ENCODE results near the gene TRMO. TPM values are rescaled to one million over a fixed set of nuclear protein-coding genes. Genes with fewer than 3 reads are reported as not detected.

The TRMO gene
- total and polyA plus RNA-seq, 2 experiments from 2014 or later, result 8.2 to 9.1 TPM

- peaks cover 8% of the 10 kb centered on the region for H3K27me3 ChIP-seq
- no peaks in the 10 kb centered on the region for H3K9me3 ChIP-seq (ENCODE audit: low read depth)
- DNase-seq (ENCODE audit: low read depth in 1 of 2, low spot score in 1 of 2), result no peak
Measured at GRCh38 chr9:97874624-97875023, 47.7 kb downstream of the TRMO start.

GRCh38 chr9:97873882-97874281 lies 48.4 kb downstream of the TRMO start:
- no peak for TF ChIP-seq CTCF (IDR thresholded peaks at IDR 0.05; ENCODE audit: low read depth, low read length)
- Histone ChIP-seq H3K27me3 (peaks cover 8% of the 10 kb centered on the region), H3K4me3 (no peak overlapping the region), H3K9me3 (ENCODE audit: low read depth) (no peaks in the 10 kb centered on the region), H3K36me3 (no peaks in the 10 kb centered on the region), H3K27ac (no peak overlapping the region), H3K4me1 (ENCODE audit: low read depth) (no peaks in the 10 kb centered on the region)
- DNase-seq (ENCODE audit: low read depth in 1 of 2, low spot score in 1 of 2), result no peak

More at GRCh38 chr9:97874624-97875023, 47.7 kb downstream of the TRMO start:
- TF ChIP-seq CTCF (IDR thresholded peaks at IDR 0.05; ENCODE audit: low read depth, low read length), result no peak
- Histone ChIP-seq H3K27ac (no peak overlapping the region), H3K36me3 (no peaks in the 10 kb centered on the region), H3K4me1 (ENCODE audit: low read depth) (no peaks in the 10 kb centered on the region), H3K4me3 (no peak overlapping the region)

GRCh38 chr9:97873425-97873824 lies 48.9 kb downstream of the TRMO start:
- Histone ChIP-seq H3K9me3 (ENCODE audit: low read depth) (no peaks in the 10 kb centered on the region), H3K4me3 (no peak overlapping the region), H3K27ac (no peak overlapping the region), H3K27me3 (peaks cover 8% of the 10 kb centered on the region), H3K36me3 (no peaks in the 10 kb centered on the region), H3K4me1 (ENCODE audit: low read depth) (no peaks in the 10 kb centered on the region)
- no peak for DNase-seq (ENCODE audit: low read depth in 1 of 2, low spot score in 1 of 2)
- no peak for TF ChIP-seq CTCF (IDR thresholded peaks at IDR 0.05; ENCODE audit: low read depth, low read length)

- H3K4me3 ChIP-seq, result no peak overlapping the region
- H3K27ac ChIP-seq, result no peak overlapping the region
- no peaks in the 10 kb centered on the region for H3K4me1 ChIP-seq (ENCODE audit: low read depth)
- no peak for DNase-seq (ENCODE audit: low read depth in 1 of 2, low spot score in 1 of 2)
- peaks cover 23% of the 10 kb centered on the region for H3K27me3 ChIP-seq
- no peaks in the 10 kb centered on the region for H3K9me3 ChIP-seq (ENCODE audit: low read depth)
- H3K36me3 ChIP-seq, result no peaks in the 10 kb centered on the region
- TF ChIP-seq CTCF (IDR thresholded peaks at IDR 0.05; ENCODE audit: low read depth, low read length), result no peak
Measured at GRCh38 chr9:97868859-97869258, 53.4 kb downstream of the TRMO start.

DNA sequence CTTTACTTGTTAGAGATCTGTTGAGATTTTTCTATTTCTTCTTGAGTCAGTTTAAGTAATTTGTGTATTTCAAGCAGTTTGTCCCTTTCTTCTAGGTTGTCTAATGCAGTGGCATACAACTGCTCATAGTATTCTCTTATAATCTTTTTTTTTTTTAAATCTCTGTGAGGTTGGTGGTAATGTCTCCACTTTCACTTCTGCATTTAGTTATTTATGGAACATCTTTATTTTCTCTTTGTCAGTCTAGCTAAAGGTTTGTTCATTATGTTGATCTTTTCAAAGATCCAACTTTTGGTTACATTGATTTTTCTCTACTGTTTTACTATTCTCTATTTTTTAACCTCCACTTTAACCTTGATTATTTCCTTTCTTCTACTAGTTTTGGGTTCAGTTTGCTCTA lies 55.5 kb downstream of the TRMO start:
- no peak for TF ChIP-seq CTCF (IDR thresholded peaks at IDR 0.05; ENCODE audit: low read depth, low read length)
- no peaks in the 10 kb centered on the region for H3K36me3 ChIP-seq
- no peak overlapping the region for H3K27ac ChIP-seq
- H3K4me1 ChIP-seq (ENCODE audit: low read depth), result no peaks in the 10 kb centered on the region
- H3K4me3 ChIP-seq, result no peak overlapping the region
- no peaks in the 10 kb centered on the region for H3K9me3 ChIP-seq (ENCODE audit: low read depth)
- no peak for DNase-seq (ENCODE audit: low read depth in 1 of 2, low spot score in 1 of 2)
- H3K27me3 ChIP-seq, result peaks cover 42% of the 10 kb centered on the region

- Histone ChIP-seq H3K27me3 (peaks cover 47% of the 10 kb centered on the region), H3K4me1 (ENCODE audit: low read depth) (no peaks in the 10 kb centered on the region), H3K4me3 (no peak overlapping the region), H3K36me3 (no peaks in the 10 kb centered on the region), H3K9me3 (ENCODE audit: low read depth) (no peaks in the 10 kb centered on the region), H3K27ac (no peak overlapping the region)
- DNase-seq (ENCODE audit: low read depth in 1 of 2, low spot score in 1 of 2), result no peak
- no peak for TF ChIP-seq CTCF (IDR thresholded peaks at IDR 0.05; ENCODE audit: low read depth, low read length)
Measured at GRCh38 chr9:97866300-97866699, 56.0 kb downstream of the TRMO start.

All from cardiac muscle cell (in vitro differentiated cells and primary cell).